H1 (cell line): ENCODE results near the gene FCHO1.

Experiments
- CTCF ChIP-seq, 3 experiments: IDR thresholded peaks; 1 replicate in 2 of 3; 2 replicates in 1 of 3; pipeline versions ENCODE4 v1.5.1 to v1.6.1; 2011; ENCODE audit warnings: low read length in 3 of 3, mild to moderate bottlenecking in 3 of 3, inconsistent platforms in 2 of 3, low read depth in 1 of 3, moderate library complexity in 1 of 3; ENCODE audit not compliant: insufficient read depth in 1 of 3; ENCODE audit errors: control extremely low read depth in 1 of 3
- JUND ChIP-seq: IDR thresholded peaks from 2 replicates; pipeline ENCODE4 v1.6.1; 2011; ENCODE audit warnings: mild to moderate bottlenecking, improper control_type of control experiment, low read length
- PHF8 ChIP-seq: fragments of 200-600 bp; sonication (generic); conservative IDR thresholded peaks from 2 replicates; pipeline ENCODE4 v1.7.1; 2012; ENCODE audit warnings: low read depth, mild to moderate bottlenecking, inconsistent platforms, low read length, moderate library complexity
- POLR2A ChIP-seq, 2 experiments: IDR thresholded peaks; 1 replicate in 1 of 2; 2 replicates in 1 of 2; pipeline ENCODE4 v1.6.1; 2011; ENCODE audit warnings: low read depth in 2 of 2, low read length in 2 of 2, mild to moderate bottlenecking in 2 of 2; ENCODE audit errors: control extremely low read depth in 1 of 2
- POLR2AphosphoS5 ChIP-seq: IDR thresholded peaks from 2 replicates; pipeline ENCODE4 v1.6.1; 2011; ENCODE audit warnings: low read depth, low read length
- RAD21 ChIP-seq, 2 experiments: IDR thresholded peaks in 1 of 2; conservative IDR thresholded peaks in 1 of 2; 2 replicates each; pipeline ENCODE4 v1.6.1; 2011; ENCODE audit warnings: low read depth in 2 of 2, low read length in 2 of 2, improper control_type of control experiment in 1 of 2, inconsistent platforms in 1 of 2, mild to moderate bottlenecking in 1 of 2, moderate library complexity in 1 of 2
- SIN3A ChIP-seq, 2 experiments: IDR thresholded peaks in 1 of 2; conservative IDR thresholded peaks in 1 of 2; 2 replicates each; pipeline ENCODE4 v1.6.1; 2011 to 2012; ENCODE audit warnings: low read length in 2 of 2, improper control_type of control experiment in 1 of 2, low read depth in 1 of 2, mild to moderate bottlenecking in 1 of 2
- SP2 ChIP-seq: IDR thresholded peaks from 2 replicates; pipeline ENCODE4 v1.6.1; 2012; ENCODE audit warnings: mild to moderate bottlenecking, low read length, inconsistent platforms
- TF ChIP-seq, protein P1 (sequence below): IDR thresholded peaks from 2 replicates; pipeline ENCODE4 v1.6.1; 2012; ENCODE audit warnings: low read length, inconsistent platforms

DNA sequence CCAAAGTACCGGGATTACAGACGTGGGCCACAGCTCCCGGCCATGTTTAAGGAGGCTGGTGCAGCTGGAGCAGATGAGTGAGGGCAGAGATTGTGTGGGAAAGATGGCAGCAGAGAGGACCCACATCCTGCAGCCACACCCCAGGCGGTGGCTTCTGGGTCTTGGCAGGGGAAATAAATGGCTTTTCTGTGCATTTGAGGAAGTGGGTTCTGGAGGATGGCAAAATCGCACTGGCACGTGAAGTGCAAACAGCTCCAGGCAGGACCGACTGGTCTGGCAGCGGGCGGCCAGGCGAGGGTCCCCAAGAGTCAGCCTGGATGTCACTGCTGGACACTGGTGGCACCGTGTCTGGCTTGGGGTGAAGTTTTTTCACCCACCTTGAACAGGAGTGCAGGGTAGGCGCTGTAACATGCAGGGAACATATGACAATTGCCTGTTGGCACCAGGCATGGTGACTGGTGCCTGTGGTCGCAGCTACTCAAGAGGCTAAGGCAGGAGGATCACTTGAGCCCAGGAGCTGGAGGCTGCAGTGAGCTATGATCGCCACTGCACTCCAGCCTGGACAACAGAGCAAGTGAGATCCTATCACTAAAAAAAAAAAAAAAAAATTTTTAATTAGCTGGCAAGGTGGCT, 52.1 kb downstream of the FCHO1 start:
- TF ChIP-seq SIN3A (conservative IDR thresholded peaks at IDR 0.05 in 1 of 2, IDR thresholded peaks at IDR 0.05 in 1 of 2; ENCODE audit: low read depth in 1 of 2, low read length in 2 of 2) (no peak), POLR2A (IDR thresholded peaks at IDR 0.05; ENCODE audit: control extremely low read depth in 1 of 2, low read depth in 2 of 2, low read length in 2 of 2) (no peak), CTCF (IDR thresholded peaks at IDR 0.05; ENCODE audit: control extremely low read depth in 1 of 3, insufficient read depth in 1 of 3, low read depth in 1 of 3, low read length in 3 of 3) (no peak), PHF8 (no peak), RAD21 (IDR thresholded peaks at IDR 0.05 in 1 of 2, conservative IDR thresholded peaks at IDR 0.05 in 1 of 2; ENCODE audit: low read depth in 2 of 2, low read length in 2 of 2) (no peak), POLR2AphosphoS5 (no peak), SP2 (no peak), JUND (no peak)
- TF ChIP-seq, protein P1, sequence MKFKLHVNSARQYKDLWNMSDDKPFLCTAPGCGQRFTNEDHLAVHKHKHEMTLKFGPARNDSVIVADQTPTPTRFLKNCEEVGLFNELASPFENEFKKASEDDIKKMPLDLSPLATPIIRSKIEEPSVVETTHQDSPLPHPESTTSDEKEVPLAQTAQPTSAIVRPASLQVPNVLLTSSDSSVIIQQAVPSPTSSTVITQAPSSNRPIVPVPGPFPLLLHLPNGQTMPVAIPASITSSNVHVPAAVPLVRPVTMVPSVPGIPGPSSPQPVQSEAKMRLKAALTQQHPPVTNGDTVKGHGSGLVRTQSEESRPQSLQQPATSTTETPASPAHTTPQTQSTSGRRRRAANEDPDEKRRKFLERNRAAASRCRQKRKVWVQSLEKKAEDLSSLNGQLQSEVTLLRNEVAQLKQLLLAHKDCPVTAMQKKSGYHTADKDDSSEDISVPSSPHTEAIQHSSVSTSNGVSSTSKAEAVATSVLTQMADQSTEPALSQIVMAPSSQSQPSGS = no peak
